ENCODE data around the gene IMP4. TPM values are rescaled to one million over a fixed set of nuclear protein-coding genes. Genes with fewer than 3 reads are reported as not detected.
"Not testable (repeated sequence)": the region's sequence is repeated elsewhere in the genome, so short reads cannot be mapped to it uniquely, and the experiment has no call there.

IMP4 gene
- total RNA-seq, 4 donors from 2014 or later: 69.2 to 112 (median 91.2) TPM

DNA sequence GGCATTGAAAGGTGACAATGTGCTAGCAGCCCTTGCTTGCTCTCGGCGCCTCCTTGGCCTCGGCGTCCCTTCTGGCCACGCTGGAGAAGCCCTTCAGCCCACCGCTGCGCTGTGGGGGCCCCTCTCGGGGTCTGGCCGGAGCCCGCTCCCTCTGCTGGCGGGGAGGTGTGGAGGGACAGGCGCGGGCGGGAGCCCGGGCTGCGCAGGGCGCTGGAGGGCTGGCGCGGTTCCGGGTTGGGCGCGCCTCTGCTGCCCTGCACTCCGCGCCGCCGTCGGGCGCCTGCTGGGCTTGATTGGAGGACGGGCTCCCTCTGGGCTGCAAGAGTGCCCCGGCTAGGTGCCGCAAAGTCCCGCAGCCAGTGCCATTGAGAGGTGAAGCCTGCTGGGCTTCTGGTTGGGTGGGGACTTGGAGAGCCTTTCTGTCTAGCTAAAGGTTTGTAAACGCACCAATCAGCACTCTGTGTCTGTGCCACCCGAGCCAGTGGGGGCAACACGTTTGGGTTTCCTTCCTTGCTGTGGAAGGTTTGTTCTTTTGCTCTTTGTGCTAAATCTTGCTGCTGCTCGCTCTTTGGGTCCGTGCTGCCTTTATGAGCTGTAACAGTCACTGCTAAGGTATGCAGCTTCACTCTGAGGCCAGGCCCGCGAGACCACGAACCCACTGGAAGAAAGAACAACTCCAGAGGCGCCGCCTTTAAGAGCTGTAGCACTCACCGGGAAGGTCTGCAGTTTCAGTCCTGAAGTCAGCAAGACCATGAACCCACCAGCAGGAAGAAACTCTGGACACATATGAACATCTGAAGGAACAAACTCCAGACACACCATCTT lies 14.8 kb upstream of the IMP4 start:
- no peaks in the 10 kb centered on the region for H3K9me3 ChIP-seq
- H3K4me1 ChIP-seq: peaks cover 0 to 29% (median 7%) of the 10 kb centered on the region in 3 donors
- TF ChIP-seq CTCF (IDR thresholded peaks at IDR 0.05): no peak
- no peak for TF ChIP-seq POLR2A (IDR thresholded peaks at IDR 0.05)
- DNase-seq: no peak
- H3K36me3 ChIP-seq: no peaks in the 10 kb centered on the region
- 42 to 45% methylated on average over 4 to 13 of the region's 43 CpGs for WGBS, 2 donors
- peak overlapping the region in 1 of 4 donors; percentile 51 for H3K27ac ChIP-seq
- peaks cover 0 to 63% (median 3%) of the 10 kb centered on the region in 4 donors for H3K27me3 ChIP-seq
- H3K4me3 ChIP-seq: no peak overlapping the region
- intact Hi-C loops (cut with DNase I): no loop called here

- TF ChIP-seq CTCF (IDR thresholded peaks at IDR 0.05) (no peak), POLR2A (IDR thresholded peaks at IDR 0.05) (no peak)
- H3K4me1 ChIP-seq: peaks cover 0 to 29% (median 7%) of the 10 kb centered on the region in 3 donors
- WGBS, 2 donors: 26 to 31% methylated on average over 2 of the region's 2 CpGs
- no peaks in the 10 kb centered on the region for H3K9me3 ChIP-seq
- no peaks in the 10 kb centered on the region for H3K36me3 ChIP-seq
- H3K27ac ChIP-seq: peak overlapping the region in 1 of 4 donors; percentile 51
- H3K4me3 ChIP-seq: no peak overlapping the region
- H3K27me3 ChIP-seq: peaks cover 0 to 59% (median 3%) of the 10 kb centered on the region in 4 donors
- no peak for DNase-seq
- intact Hi-C loops (cut with DNase I): no loop called here
Measured at GRCh38 chr2:130328710-130329109, 14.0 kb upstream of the IMP4 start.

GRCh38 chr2:130332271-130333073 lies 10.2 kb upstream of the IMP4 start:
- intact Hi-C loops (cut with DNase I): no loop called here
- WGBS, 2 donors: 12 to 17% methylated on average over 16 to 20 of the region's 29 CpGs
- H3K4me3 ChIP-seq: peak overlapping the region in 1 of 4 donors; percentile 39
- no peaks in the 10 kb centered on the region for H3K36me3 ChIP-seq
- peaks cover 0 to 37% (median 7%) of the 10 kb centered on the region in 3 donors for H3K4me1 ChIP-seq
- TF ChIP-seq CTCF (IDR thresholded peaks at IDR 0.05) (peak; percentile 80 to 96 (median 92)), POLR2A (IDR thresholded peaks at IDR 0.05) (no peak)
- H3K27ac ChIP-seq: no peak overlapping the region
- no peaks in the 10 kb centered on the region for H3K9me3 ChIP-seq
- DNase-seq: no peak
- peaks cover 0 to 27% (median 3%) of the 10 kb centered on the region in 4 donors for H3K27me3 ChIP-seq

- H3K4me3 ChIP-seq; DNase-seq; H3K36me3 ChIP-seq; H3K9me3 ChIP-seq; intact Hi-C loops (cut with DNase I); H3K27ac ChIP-seq: not testable (repeated sequence)
- H3K4me1 ChIP-seq: peaks cover 0 to 31% (median 7%) of the 10 kb centered on the region in 3 donors
- H3K27me3 ChIP-seq: peaks cover 0 to 20% (median 3%) of the 10 kb centered on the region in 4 donors
- WGBS, 2 donors: 75 to 77% methylated on average over 6 to 7 of the region's 8 CpGs
Measured at GRCh38 chr2:130333253-130333652, 9.4 kb upstream of the IMP4 start.

GRCh38 chr2:130334026-130334425 lies 8.7 kb upstream of the IMP4 start:
- Histone ChIP-seq H3K27me3 (peaks cover 0 to 14% (median 3%) of the 10 kb centered on the region in 4 donors), H3K4me3 (no peak overlapping the region), H3K9me3 (no peaks in the 10 kb centered on the region), H3K27ac (no peak overlapping the region), H3K36me3 (peaks cover 0 to 15% (median 0%) of the 10 kb centered on the region in 3 donors), H3K4me1 (peaks cover 0 to 24% (median 3%) of the 10 kb centered on the region in 3 donors)
- no peak for DNase-seq
- intact Hi-C loops (cut with DNase I): no loop called here
- 73 to 85% methylated on average over 4 to 6 of the region's 6 CpGs for WGBS, 2 donors
- no peak for TF ChIP-seq CTCF (IDR thresholded peaks at IDR 0.05)
- no peak for TF ChIP-seq POLR2A (IDR thresholded peaks at IDR 0.05)
